PC-3 (cell line): ENCODE data around the gene ITM2C. TPM values are rescaled to one million over a fixed set of nuclear protein-coding genes. Genes with fewer than 3 reads are reported as not detected.

Experiments
- ATAC-seq: fragments of 200-7000 bp; cut with Tn5 transposase; 2 replicates; pipeline ENCODE4 v1.9.1; 2020; ENCODE audit warnings: mild to moderate bottlenecking, moderate library complexity
- BruUV-seq: library from RNA; stranded (reverse); fragments of 400-500 nt; replicated peaks from 2 replicates; lab custom pipeline; 2021; lab: Mats Ljungman, UMichigan
- CTCF ChIA-PET: fragments of 300-600 bp; sonication (Branson Sonifier 250); formaldehyde crosslinking; loops from one replicate; lab custom pipeline; 2022; ENCODE audit warnings: antibody characterized with exemption; lab: Charles Lee
- POLR2A ChIA-PET: fragments of 300-600 bp; sonication (Branson Sonifier 250); formaldehyde crosslinking; loops from one replicate; lab custom pipeline; 2022; ENCODE audit warnings: antibody characterized with exemption; ENCODE audit not compliant: unreplicated experiment; lab: Charles Lee
- DNase-seq: peaks from one replicate; pipeline ENCODE4 v3.0.0-alpha.2; 2015
- H2AFZ ChIP-seq: fragments of 300-600 bp; sonication (generic); 2 replicates; pipeline ENCODE4 v1.6.0; 2016; ENCODE audit warnings: antibody characterized with exemption, low read length
- H3F3A ChIP-seq: fragments of 300-600 bp; sonication (generic); one replicate; pipeline ENCODE4 v1.6.0; 2017; ENCODE audit warnings: antibody characterized with exemption, low read length, control low read depth, mild to moderate bottlenecking; ENCODE audit not compliant: unreplicated experiment
- H3K27ac ChIP-seq: fragments of 300-600 bp; sonication (generic); 2 replicates; pipeline ENCODE4 v1.5.1; 2016; ENCODE audit warnings: mild to moderate bottlenecking, low read length
- H3K27me3 ChIP-seq: fragments of 300-600 bp; sonication (generic); 2 replicates; pipeline ENCODE4 v1.6.1; 2016; ENCODE audit warnings: low read length, mixed read lengths
- H3K36me3 ChIP-seq: fragments of 300-600 bp; sonication (generic); 2 replicates; pipeline ENCODE4 v1.6.1; 2016; ENCODE audit warnings: low read depth, mixed run types, low read length, mixed read lengths
- H3K4me1 ChIP-seq: fragments of 300-600 bp; sonication (generic); 2 replicates; pipeline ENCODE4 v1.5.1; 2016; ENCODE audit warnings: low read length; ENCODE audit not compliant: insufficient read depth
- H3K4me2 ChIP-seq: fragments of 300-600 bp; sonication (generic); 2 replicates; pipeline ENCODE4 v1.6.0; 2016; ENCODE audit warnings: low read length
- H3K4me3 ChIP-seq: fragments of 300-600 bp; sonication (generic); 2 replicates; pipeline ENCODE4 v1.5.1; 2016; ENCODE audit warnings: mild to moderate bottlenecking, low read length, mixed read lengths
- H3K79me2 ChIP-seq: fragments of 300-600 bp; sonication (generic); 2 replicates; pipeline ENCODE4 v1.6.1; 2017; ENCODE audit warnings: low read length, mixed read lengths
- H3K9ac ChIP-seq: fragments of 300-600 bp; sonication (generic); 2 replicates; pipeline ENCODE4 v1.6.0; 2016; ENCODE audit warnings: mild to moderate bottlenecking, low read length
- H3K9me2 ChIP-seq: fragments of 300-600 bp; sonication (generic); replicated peaks from 2 replicates; pipeline ENCODE4 v1.6.1; 2016; ENCODE audit warnings: mixed run types, low read length, mixed read lengths
- H3K9me3 ChIP-seq: fragments of 300-600 bp; sonication (generic); 2 replicates; pipeline ENCODE4 v1.6.1; 2016; ENCODE audit warnings: low read length, mixed read lengths
- H4K20me1 ChIP-seq: fragments of 300-600 bp; sonication (generic); 2 replicates; pipeline ENCODE4 v1.6.1; 2016; ENCODE audit warnings: low read length, mixed read lengths
- EZH2 ChIP-seq: fragments of 300-600 bp; sonication (generic); IDR thresholded peaks from one replicate; pipeline ENCODE4 v1.6.1; 2017; ENCODE audit warnings: antibody characterized with exemption, mild to moderate bottlenecking, low read length; ENCODE audit not compliant: unreplicated experiment
- EZH2phosphoT487 ChIP-seq: fragments of 300-600 bp; sonication (generic); IDR thresholded peaks from 2 replicates; pipeline ENCODE4 v1.6.1; 2018; ENCODE audit warnings: mild to moderate bottlenecking, antibody characterized with exemption, low read length, borderline replicate concordance
- intact Hi-C: fragments of 100-400 bp; cut with micrococcal nuclease; formaldehyde crosslinking; loops from 2 replicates; pipeline ENCODE4 v1.9.0; 2023
- total RNA-seq: library from RNA; depleted of rRNA; stranded (reverse); fragments of >200 nt; gene quantifications from 2 replicates; pipeline ENCODE4 v1.2.3, GENCODE V29; 2014
- TF ChIP-seq, protein P1 (sequence below): fragments of 300-600 bp; sonication (generic); conservative IDR thresholded peaks from 2 replicates; pipeline ENCODE4 v1.5.1; 2017; ENCODE audit warnings: antibody characterized with exemption, low read depth, mild to moderate bottlenecking, low read length

ITM2C gene
- total RNA-seq, 1 experiment from 2014 or later = 111 TPM

DNA sequence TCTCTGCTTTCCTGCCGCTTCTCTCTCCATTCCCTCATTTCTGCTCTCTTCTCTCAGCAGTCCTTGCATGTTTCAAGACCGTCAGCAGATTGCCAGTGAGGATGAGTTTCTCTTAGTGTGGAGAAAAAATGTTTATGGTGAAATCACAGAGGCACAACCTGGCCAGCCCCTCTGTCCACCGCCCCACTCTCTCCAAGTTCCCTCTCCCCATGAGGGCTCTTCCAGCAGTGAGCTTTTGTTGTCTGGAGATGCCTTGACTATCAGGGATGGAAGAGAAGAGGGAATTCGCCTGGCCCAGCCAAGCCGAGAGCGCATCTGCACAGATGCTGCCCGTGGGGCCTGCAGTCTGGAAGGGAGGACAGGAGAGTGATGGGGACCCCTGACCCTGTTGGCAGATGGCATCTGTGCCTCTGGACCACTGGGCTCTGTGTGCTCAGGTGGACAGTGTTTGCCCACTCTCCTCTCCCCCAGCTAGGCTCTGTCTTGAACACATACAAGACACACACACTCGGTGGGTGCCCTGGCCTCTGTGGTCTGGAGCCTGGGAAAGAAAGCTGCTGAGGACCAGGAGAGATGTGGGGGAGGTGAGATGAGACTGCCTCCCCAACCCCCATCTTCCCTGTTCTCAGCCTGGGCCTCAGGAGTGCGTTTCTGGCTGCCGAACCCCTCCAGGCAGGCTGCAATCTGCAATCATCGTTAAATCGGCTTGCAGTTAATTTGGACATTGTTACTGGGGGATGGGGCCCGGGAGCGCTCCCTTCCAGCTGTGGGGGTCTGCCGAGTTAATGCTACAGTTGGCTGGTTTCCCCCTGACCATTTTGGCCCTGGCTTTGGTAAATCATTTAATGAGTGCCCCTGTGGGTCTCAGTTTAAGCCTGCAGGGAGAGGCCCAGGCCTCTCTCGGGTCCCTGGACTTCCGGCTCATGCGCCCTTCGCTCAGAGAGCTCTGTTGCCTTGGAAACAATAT, 4.5 kb downstream of the ITM2C start:
- no TSS peak for BruUV-seq
- Histone ChIP-seq H3K9me3 (no peaks in the 10 kb centered on the region), H3K36me3 (no peaks in the 10 kb centered on the region), H3K79me2 (no peaks in the 10 kb centered on the region), H4K20me1 (no peaks in the 10 kb centered on the region; the same call in 1 of the 2 replicates), H3K27me3 (no peaks in the 10 kb centered on the region), H2AFZ (no peak overlapping the region), H3K4me2 (no peak overlapping the region), H3K9me2 (no peaks in the 10 kb centered on the region), H3K9ac (no peak overlapping the region), H3K4me3 (no peak overlapping the region), H3K27ac (no peak overlapping the region), H3F3A (no peaks in the 10 kb centered on the region), H3K4me1 (peaks cover 12% of the 10 kb centered on the region)
- CTCF ChIA-PET = no interaction called here
- TF ChIP-seq, protein P1, sequence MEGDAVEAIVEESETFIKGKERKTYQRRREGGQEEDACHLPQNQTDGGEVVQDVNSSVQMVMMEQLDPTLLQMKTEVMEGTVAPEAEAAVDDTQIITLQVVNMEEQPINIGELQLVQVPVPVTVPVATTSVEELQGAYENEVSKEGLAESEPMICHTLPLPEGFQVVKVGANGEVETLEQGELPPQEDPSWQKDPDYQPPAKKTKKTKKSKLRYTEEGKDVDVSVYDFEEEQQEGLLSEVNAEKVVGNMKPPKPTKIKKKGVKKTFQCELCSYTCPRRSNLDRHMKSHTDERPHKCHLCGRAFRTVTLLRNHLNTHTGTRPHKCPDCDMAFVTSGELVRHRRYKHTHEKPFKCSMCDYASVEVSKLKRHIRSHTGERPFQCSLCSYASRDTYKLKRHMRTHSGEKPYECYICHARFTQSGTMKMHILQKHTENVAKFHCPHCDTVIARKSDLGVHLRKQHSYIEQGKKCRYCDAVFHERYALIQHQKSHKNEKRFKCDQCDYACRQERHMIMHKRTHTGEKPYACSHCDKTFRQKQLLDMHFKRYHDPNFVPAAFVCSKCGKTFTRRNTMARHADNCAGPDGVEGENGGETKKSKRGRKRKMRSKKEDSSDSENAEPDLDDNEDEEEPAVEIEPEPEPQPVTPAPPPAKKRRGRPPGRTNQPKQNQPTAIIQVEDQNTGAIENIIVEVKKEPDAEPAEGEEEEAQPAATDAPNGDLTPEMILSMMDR = no peak
- TF ChIP-seq EZH2 (no peak), EZH2phosphoT487 (no peak)
- no peak for DNase-seq
- intact Hi-C loops = no loop called here
- POLR2A ChIA-PET = interaction anchor here (0.7 kb wide), 1 partner anchor 391 kb away, joined by 6 read pairs; no protein-coding TSS in a partner anchor
- ATAC-seq = no peak

DNA sequence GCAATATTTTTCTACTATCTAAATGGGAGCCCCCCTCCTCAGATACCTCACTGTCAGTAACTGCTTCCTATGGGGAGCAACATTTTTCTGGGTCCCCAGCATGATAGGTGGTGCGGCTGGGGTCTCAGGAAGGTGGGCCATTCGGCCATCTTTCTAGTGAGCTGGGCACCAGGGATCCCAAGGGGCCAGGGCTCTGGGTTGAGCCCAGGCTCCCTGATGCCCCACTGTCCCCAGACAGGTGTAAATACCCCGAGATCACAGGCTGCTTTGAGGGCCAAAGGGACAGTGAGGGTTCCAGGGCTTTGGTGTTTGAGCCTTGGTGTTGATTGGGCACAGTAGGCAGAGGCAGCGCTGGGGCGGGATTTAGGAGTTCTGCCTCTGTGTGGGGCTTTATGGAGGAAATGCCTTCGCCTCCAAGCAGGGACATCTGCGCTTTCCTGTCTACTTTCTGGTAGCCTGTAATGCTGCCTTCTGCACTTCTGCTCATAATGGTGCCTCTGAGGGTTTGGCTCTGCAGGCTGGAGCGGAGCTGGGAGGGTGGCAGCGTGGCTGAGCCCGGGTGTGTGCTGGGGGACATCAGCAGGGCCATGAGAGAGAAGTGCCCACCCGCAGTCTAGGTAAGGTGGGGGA, 5.3 kb downstream of the ITM2C start:
- no peaks in the 10 kb centered on the region for H3K27me3 ChIP-seq
- H3K9me3 ChIP-seq = no peaks in the 10 kb centered on the region
- ChIA-PET CTCF (no interaction called here), POLR2A (no interaction called here)
- no peak overlapping the region for H2AFZ ChIP-seq
- intact Hi-C loops = no loop called here
- ATAC-seq (no peak), DNase-seq (no peak)
- H3F3A ChIP-seq = no peaks in the 10 kb centered on the region
- no peak for TF ChIP-seq EZH2phosphoT487
- TF ChIP-seq, protein P1 = no peak
- no peak for TF ChIP-seq EZH2
- H3K9ac ChIP-seq = no peak overlapping the region
- no peak overlapping the region for H3K4me3 ChIP-seq
- H3K36me3 ChIP-seq = no peaks in the 10 kb centered on the region
- no peaks in the 10 kb centered on the region for H3K9me2 ChIP-seq
- H3K4me1 ChIP-seq = peaks cover 12% of the 10 kb centered on the region
- no TSS peak for BruUV-seq
- no peaks in the 10 kb centered on the region; the same call in 1 of the 2 replicates for H4K20me1 ChIP-seq
- H3K4me2 ChIP-seq = no peak overlapping the region
- H3K27ac ChIP-seq = no peak overlapping the region
- H3K79me2 ChIP-seq = no peaks in the 10 kb centered on the region
